HG03469 (cell line): ENCODE measurements around the gene CRYGS.

Source experiments
- ATAC-seq: cut with Tn5 transposase; IDR thresholded peaks from one replicate; pipeline ENCODE4 v1.9.1; 2021; ENCODE audit warnings: mild to moderate bottlenecking, moderate library complexity, moderate number of reproducible peaks; ENCODE audit not compliant: unreplicated experiment

Gene CRYGS

GRCh38 chr3:186496016-186496415 lies 48.2 kb downstream of the CRYGS start:
- no peak for ATAC-seq

GRCh38 chr3:186493525-186494255 lies 50.5 kb downstream of the CRYGS start:
- no peak for ATAC-seq

- no peak for ATAC-seq
These were observed 51.7 kb downstream of the CRYGS start for GRCh38 chr3:186492385-186492984.

GRCh38 chr3:186489507-186489906 lies 54.7 kb downstream of the CRYGS start:
- no peak for ATAC-seq
